ENCODE measurements around the gene PDPN. TPM values are rescaled to one million over a fixed set of nuclear protein-coding genes. Genes with fewer than 3 reads are reported as not detected.

The PDPN gene
- total and polyA plus RNA-seq, 2 of the 8 experiments (the other 6 are each of a cell fraction or from before 2014, with no cell fraction given): 44.7 to 169 TPM

- no peak overlapping the region for H3K14ac ChIP-seq (ENCODE audit: insufficient read length)
- FAIRE-seq (no peak), DNase-seq (ENCODE audit: low read depth in 1 of 2, low spot score in 2 of 2) (no peak)
- no peak overlapping the region for H3K56ac ChIP-seq (replicated peaks; ENCODE audit: insufficient read length, low read depth, low read length)
- H2AFZ ChIP-seq (ENCODE audit: low read length): no peak overlapping the region
- peaks cover 2 to 3% of the 10 kb centered on the region in 2 experiments for H4K20me1 ChIP-seq (replicated peaks in 1 of 2; ENCODE audit: control insufficient read depth in 1 of 2, insufficient read depth in 2 of 2, low read length in 2 of 2)
- 100% methylated on average over 1 of the region's 1 CpG; no CpG with 5 or more reads in 1 of the 2 experiments for WGBS, 2 experiments (ENCODE audit: extremely low coverage in 1 of 2, insufficient coverage in 1 of 2, insufficient read length in 1 of 2, insufficient replicate concordance in 2 of 2, low coverage in 1 of 2, low lambda C conversion rate in 2 of 2, missing lambda C conversion rate in 1 of 2)
- no peak overlapping the region for H3K4me3 ChIP-seq (ENCODE audit: extremely low read depth in 1 of 4, insufficient read depth in 2 of 4, low read depth in 3 of 4, low read length in 4 of 4)
- no peak overlapping the region for H2BK20ac ChIP-seq (ENCODE audit: low read length)
- no peak overlapping the region for H2BK12ac ChIP-seq (ENCODE audit: low read depth, low read length)
- H3K18ac ChIP-seq (ENCODE audit: extremely low read depth, low read length): no peak overlapping the region
- no peak overlapping the region for H4K8ac ChIP-seq (ENCODE audit: extremely low read depth, insufficient read depth, low read length)
- no peak overlapping the region for H2AK5ac ChIP-seq (ENCODE audit: low read depth, low read length)
- TF ChIP-seq CEBPB (IDR thresholded peaks at IDR 0.05; ENCODE audit: low read depth, low read length) (no peak), KDM5A (IDR thresholded peaks at IDR 0.05; ENCODE audit: low read length) (no peak), YY1 (IDR thresholded peaks at IDR 0.05; ENCODE audit: low read depth, low read length) (no peak), SIX5 (IDR thresholded peaks at IDR 0.05; ENCODE audit: low read depth, low read length) (no peak), CTBP2 (IDR thresholded peaks at IDR 0.05; ENCODE audit: borderline replicate concordance, insufficient read depth, insufficient read length, low read length) (no peak), KDM4A (IDR thresholded peaks at IDR 0.05; ENCODE audit: low read depth, low read length, severe bottlenecking) (no peak), SP2 (IDR thresholded peaks at IDR 0.05; ENCODE audit: low read length) (no peak), TAF7 (optimal IDR thresholded peaks at IDR 0.05; ENCODE audit: borderline replicate concordance, low read depth, low read length) (no peak), RNF2 (IDR thresholded peaks at IDR 0.05; ENCODE audit: borderline replicate concordance, low read depth, low read length, missing control alignments, poor library complexity, severe bottlenecking) (no peak), USF2 (IDR thresholded peaks at IDR 0.05; ENCODE audit: low read length) (no peak), POU5F1 (IDR thresholded peaks at IDR 0.05; ENCODE audit: low read depth, low read length) (no peak), CHD2 (IDR thresholded peaks at IDR 0.05; ENCODE audit: low read length) (no peak), JUND (IDR thresholded peaks at IDR 0.05; ENCODE audit: low read length) (no peak), JUN (IDR thresholded peaks at IDR 0.05; ENCODE audit: low read depth, low read length) (no peak)
- no peak overlapping the region for H3K9ac ChIP-seq (replicated peaks in 1 of 4; ENCODE audit: extremely low read depth in 1 of 4, low read depth in 3 of 4, low read length in 3 of 4)
- H3K4ac ChIP-seq (replicated peaks; ENCODE audit: insufficient read length, low read depth, low read length): no peak overlapping the region
- no peak overlapping the region for H4K91ac ChIP-seq (replicated peaks; ENCODE audit: insufficient read length, low read length)
- no peaks in the 10 kb centered on the region; a peak in 1 of 7 replicates for H3K4me1 ChIP-seq (replicated peaks in 1 of 4; ENCODE audit: control insufficient read depth in 3 of 4, insufficient read depth in 4 of 4, low read length in 3 of 4)
- POLR2A ChIA-PET (ENCODE audit: partially characterized antibody): interaction anchor here (0.6 kb wide), 1 partner anchor 23 kb away, joined by 3 read pairs; no protein-coding TSS in a partner anchor
- H3K27me3 ChIP-seq (replicated peaks in 1 of 4; ENCODE audit: control insufficient read depth in 3 of 4, extremely low read depth in 1 of 4, insufficient read depth in 3 of 4, low read length in 3 of 4): no peaks in the 10 kb centered on the region
- no peaks in the 10 kb centered on the region for H3K79me2 ChIP-seq (ENCODE audit: control insufficient read depth in 1 of 2, insufficient read depth in 2 of 2, low read length in 2 of 2)
- H3K23me2 ChIP-seq (ENCODE audit: low read depth, low read length): no peaks in the 10 kb centered on the region
- no peak overlapping the region for H3K23ac ChIP-seq (ENCODE audit: insufficient read length)
- H3K36me3 ChIP-seq (ENCODE audit: control insufficient read depth in 2 of 4, insufficient read depth in 4 of 4, low read length in 3 of 4): peaks cover 21 to 46% (median 31%) of the 10 kb centered on the region in 4 experiments
- H3K79me1 ChIP-seq (ENCODE audit: low read depth, low read length): no peaks in the 10 kb centered on the region; the same call in 1 of the 2 replicates
- no peaks in the 10 kb centered on the region for H3K9me3 ChIP-seq (ENCODE audit: insufficient read depth in 2 of 2, low read depth in 1 of 2, low read length in 1 of 2)
- no peak overlapping the region for H2BK15ac ChIP-seq (ENCODE audit: low read length)
- no peak overlapping the region for H2BK5ac ChIP-seq (ENCODE audit: low read depth, low read length)
- no peak overlapping the region for H3K27ac ChIP-seq (ENCODE audit: low read depth, low read length)
- CTCF ChIA-PET (ENCODE audit: partially characterized antibody): interaction anchor here (1.0 kb wide), 1 partner anchor 85 kb away, joined by 3 read pairs; no protein-coding TSS in a partner anchor
- H3K4me2 ChIP-seq (ENCODE audit: insufficient read depth in 1 of 2, low read depth in 2 of 2, low read length in 2 of 2): no peak overlapping the region
- no peak overlapping the region for H4K5ac ChIP-seq (ENCODE audit: insufficient read length, low read depth, low read length)
- H2BK120ac ChIP-seq (replicated peaks; ENCODE audit: low read depth, low read length): no peak overlapping the region
These were observed 34.1 kb downstream of the PDPN start for GRCh38 chr1:13617773-13618172.
